H1 (cell line): Measurements from ENCODE around the gene RBCK1. TPM values are rescaled to one million over a fixed set of nuclear protein-coding genes. Genes with fewer than 3 reads are reported as not detected.

Experiments
- ATF3 ChIP-seq: IDR thresholded peaks from 2 replicates; pipeline ENCODE4 v1.6.1; 2011; ENCODE audit warnings: low read depth, mild to moderate bottlenecking, low read length; ENCODE audit not compliant: insufficient read depth
- BCL11A ChIP-seq, 2 experiments: IDR thresholded peaks; one replicate each; pipeline ENCODE4 v1.6.1; 2011; ENCODE audit warnings: low read depth in 2 of 2, low read length in 2 of 2, mild to moderate bottlenecking in 2 of 2
- CTBP2 ChIP-seq: IDR thresholded peaks from 2 replicates; pipeline ENCODE4 v1.7.0; 2011; ENCODE audit warnings: borderline replicate concordance, mild to moderate bottlenecking, moderate library complexity, mixed read lengths, low read length; ENCODE audit not compliant: insufficient read depth, insufficient read length
- CTCF ChIP-seq, 3 experiments: IDR thresholded peaks; 1 replicate in 2 of 3; 2 replicates in 1 of 3; pipeline versions ENCODE4 v1.5.1 to v1.6.1; 2011; ENCODE audit warnings: low read length in 3 of 3, mild to moderate bottlenecking in 3 of 3, inconsistent platforms in 2 of 3, low read depth in 1 of 3, moderate library complexity in 1 of 3; ENCODE audit not compliant: insufficient read depth in 1 of 3; ENCODE audit errors: control extremely low read depth in 1 of 3
- EP300 ChIP-seq, 2 experiments: IDR thresholded peaks; 1 replicate in 1 of 2; 2 replicates in 1 of 2; pipeline ENCODE4 v1.6.1; 2011 to 2012; ENCODE audit warnings: low read depth in 2 of 2, low read length in 2 of 2, mild to moderate bottlenecking in 2 of 2, borderline replicate concordance in 1 of 2, inconsistent platforms in 1 of 2, moderate library complexity in 1 of 2
- JUN ChIP-seq: IDR thresholded peaks from 2 replicates; pipeline ENCODE4 v1.6.1; 2011; ENCODE audit warnings: low read depth, mild to moderate bottlenecking, improper control_type of control experiment, low read length
- KDM1A ChIP-seq: fragments of 200-600, 300-600 bp; sonication (generic); IDR thresholded peaks from 2 replicates; pipeline ENCODE4 v1.7.1; 2016; ENCODE audit warnings: mild to moderate bottlenecking, low read length, borderline replicate concordance
- TAF7 ChIP-seq: optimal IDR thresholded peaks from 2 replicates; pipeline ENCODE3; 2011; ENCODE audit warnings: low read depth, mild to moderate bottlenecking, inconsistent platforms, low read length, moderate library complexity, borderline replicate concordance
- polyA plus RNA-seq, 7 experiments: library from polyadenylated mRNA; depleted of rRNA in 3 of 7; stranded (reverse) in 5 of 7; unstranded in 2 of 7; fragments of >200 nt in 5 of 7; fragments of 200-250 nt in 2 of 7; gene quantifications; 1 replicate in 5 of 7; 2 replicates in 1 of 7; 4 replicates in 1 of 7; pipeline versions ENCODE4 v1.2.1 to v1.2.3, GENCODE V29; 2011 to 2013; ENCODE audit warnings: missing spikeins in 2 of 7, mixed read lengths in 2 of 7
- total RNA-seq: library from RNA; stranded (reverse); fragmentation: NEBNext Ultra II Directional; extraction: Animal tissue kit (Norgen Biotek cat#: 25700); gene quantifications from 2 replicates; pipeline ENCODE4 v1.2.1, GENCODE V29; 2021

Gene RBCK1
- total and polyA plus RNA-seq, 2 of the 8 experiments (the other 6 are each of a cell fraction or from before 2014, with no cell fraction given): 43.1 to 54.7 TPM

GRCh38 chr20:407133-407952 is 756 bp upstream of the RBCK1 start (continued):
- no peak for TF ChIP-seq EP300 (IDR thresholded peaks at IDR 0.05; ENCODE audit: borderline replicate concordance in 1 of 2, low read depth in 2 of 2, low read length in 2 of 2)
- no peak for TF ChIP-seq TAF7
- TF ChIP-seq CTCF (IDR thresholded peaks at IDR 0.05; ENCODE audit: control extremely low read depth in 1 of 3, insufficient read depth in 1 of 3, low read depth in 1 of 3, low read length in 3 of 3): peak; percentile 17 to 58 (median 33)
- TF ChIP-seq KDM1A: peak; percentile 59; the same call in 1 of the 2 replicates
- TF ChIP-seq ATF3: no peak
- TF ChIP-seq BCL11A (IDR thresholded peaks at IDR 0.05; ENCODE audit: low read depth in 2 of 2, low read length in 2 of 2): no peak
- TF ChIP-seq CTBP2: no peak
- TF ChIP-seq JUN: no peak
